SH-SY5Y (cell line): Measurements from ENCODE around the gene IGLL5.

ENCODE experiments used
- GATA2 ChIP-seq: IDR thresholded peaks from 2 replicates; pipeline ENCODE4 v1.6.1; 2011; ENCODE audit warnings: mild to moderate bottlenecking, low read depth, low read length
- GATA3 ChIP-seq: IDR thresholded peaks from 2 replicates; pipeline ENCODE4 v1.6.1; 2011; ENCODE audit warnings: low read depth, mild to moderate bottlenecking, low read length, moderate library complexity

GRCh38 chr22:22917377-22917776 lies 29.8 kb downstream of the IGLL5 start:
- TF ChIP-seq GATA3: no peak
- TF ChIP-seq GATA2: no peak
